Heart left ventricle (tissue), 13 donors: ENCODE results near the gene ADGRB3.

ENCODE experiments used
- POLR2A ChIP-seq, 2 donors: fragments of 450-650 bp; IDR thresholded peaks; one replicate each; pipeline ENCODE4 v1.6.1; 2017; ENCODE audit warnings: antibody characterized with exemption in 2 of 2, mild to moderate bottlenecking in 2 of 2, moderate library complexity in 2 of 2
- TF ChIP-seq, protein P1 (sequence below), 12 donors: fragments of 200-600 bp; sonication (generic) in 4 of 12; IDR thresholded peaks; one replicate each; pipeline versions ENCODE4 v1.5.0 to v1.8.0; 2018 to 2022; ENCODE audit warnings: antibody characterized with exemption in 12 of 12, mild to moderate bottlenecking in 5 of 12
- donor health status: ischemic (EF 13 %, LVEDD 7.1; RV severe dilation, severe dysfunction).
- donor health status: DM: no; HTN: yes; CAD: no.
- donor health status: DM: no; HTN: no; CAD: no.
- donor health status: ischemic (EF 25% LVEDD 6.9; RV normal size, moderate dysfunction).
- donor health status: ischemic (EF 25% LVEDD 5.7; RV mildly dilated, moderate dysfunction).
- donor health status: ischemic (EF 35%, LVEDD 5.7; RV mildly dilated, moderate dysfunction).
- donor health status: nonischemic (EF 11% LVEDD 7.7; RV severe dilation, severe dysfunction).
- donor health status: DM: yes; HTN: yes; CAD: no.
- donor health status: PGD.
- donor health status: ischemic (EF 29% LVEDD 5.4; RV normal size, mild dysfunction).
- donor health status: nonischemic (EF 23%, LVEDD 6.1; RV moderate dilation, normal function).

DNA sequence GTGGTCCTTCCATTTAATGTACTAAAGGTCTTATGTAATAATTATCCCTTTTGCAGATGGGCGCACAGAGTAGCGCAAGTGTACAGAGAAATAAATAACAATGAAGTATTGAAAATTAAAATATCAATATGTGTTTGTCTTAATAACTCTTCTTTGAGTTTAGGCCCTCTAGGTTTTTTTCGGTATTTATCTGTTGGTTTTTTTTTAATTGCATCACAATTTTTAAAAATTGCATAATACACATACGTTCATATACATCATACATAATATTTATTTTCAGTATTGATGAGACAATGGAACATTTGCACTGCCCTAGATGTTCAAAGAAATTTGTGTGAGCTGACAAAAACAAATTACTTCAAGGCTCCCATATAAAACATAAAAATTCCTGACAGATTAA is 15.1 kb downstream of the ADGRB3 start:
- TF ChIP-seq, protein P1, sequence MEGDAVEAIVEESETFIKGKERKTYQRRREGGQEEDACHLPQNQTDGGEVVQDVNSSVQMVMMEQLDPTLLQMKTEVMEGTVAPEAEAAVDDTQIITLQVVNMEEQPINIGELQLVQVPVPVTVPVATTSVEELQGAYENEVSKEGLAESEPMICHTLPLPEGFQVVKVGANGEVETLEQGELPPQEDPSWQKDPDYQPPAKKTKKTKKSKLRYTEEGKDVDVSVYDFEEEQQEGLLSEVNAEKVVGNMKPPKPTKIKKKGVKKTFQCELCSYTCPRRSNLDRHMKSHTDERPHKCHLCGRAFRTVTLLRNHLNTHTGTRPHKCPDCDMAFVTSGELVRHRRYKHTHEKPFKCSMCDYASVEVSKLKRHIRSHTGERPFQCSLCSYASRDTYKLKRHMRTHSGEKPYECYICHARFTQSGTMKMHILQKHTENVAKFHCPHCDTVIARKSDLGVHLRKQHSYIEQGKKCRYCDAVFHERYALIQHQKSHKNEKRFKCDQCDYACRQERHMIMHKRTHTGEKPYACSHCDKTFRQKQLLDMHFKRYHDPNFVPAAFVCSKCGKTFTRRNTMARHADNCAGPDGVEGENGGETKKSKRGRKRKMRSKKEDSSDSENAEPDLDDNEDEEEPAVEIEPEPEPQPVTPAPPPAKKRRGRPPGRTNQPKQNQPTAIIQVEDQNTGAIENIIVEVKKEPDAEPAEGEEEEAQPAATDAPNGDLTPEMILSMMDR (IDR thresholded peaks at IDR 0.05): no peak
- TF ChIP-seq POLR2A (IDR thresholded peaks at IDR 0.05): no peak
